ENCODE results near the gene MRPL1. TPM values are rescaled to one million over a fixed set of nuclear protein-coding genes. Genes with fewer than 3 reads are reported as not detected.

Gene MRPL1
- total and polyA plus RNA-seq, 9 of the 15 experiments (the other 6 are each of a cell fraction or from before 2014, with no cell fraction given): 38.4 to 75.7 (median 63.7) TPM

DNA sequence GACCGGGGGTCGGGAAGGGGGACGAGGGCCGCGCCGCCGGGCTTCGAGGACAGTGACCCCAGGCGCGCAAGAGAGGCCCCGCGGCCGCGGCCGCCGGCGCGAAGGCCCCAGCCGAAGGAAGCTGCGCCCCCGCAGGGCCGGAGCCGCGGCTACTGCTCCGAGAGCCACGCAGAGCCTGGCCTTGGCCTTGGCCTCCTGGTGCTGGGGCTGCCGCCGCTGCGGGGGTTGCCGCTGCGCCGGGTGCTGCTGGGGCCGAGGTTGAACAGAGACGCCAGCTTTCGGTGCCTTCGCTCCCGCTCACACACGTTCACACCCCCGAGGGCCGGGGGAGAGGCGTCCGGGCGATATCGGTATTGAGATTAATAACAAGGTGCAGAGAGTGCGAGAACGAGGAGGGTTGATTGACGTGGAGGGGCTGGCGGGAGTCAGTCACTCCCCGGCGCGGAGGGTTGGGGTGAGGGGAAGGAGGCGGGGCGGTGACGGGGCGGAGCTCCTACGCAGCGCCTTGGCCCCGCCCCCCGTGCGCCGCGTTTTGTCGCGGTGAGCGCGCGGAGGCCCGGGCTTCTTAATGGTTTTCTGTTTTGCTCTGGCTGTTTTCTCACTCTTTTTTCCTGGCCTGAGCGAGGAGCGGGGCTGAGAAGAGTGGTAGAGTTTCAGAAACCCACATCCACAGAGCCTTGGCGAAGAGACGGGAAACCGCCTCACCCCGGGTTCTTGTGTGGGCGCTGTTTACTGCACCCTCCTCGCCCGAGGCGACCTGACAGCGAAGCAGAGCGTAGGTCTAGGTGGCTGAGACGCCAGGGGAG is 42.6 kb upstream of the MRPL1 start (continued):
- TF ChIP-seq PHF8 (IDR thresholded peaks at IDR 0.05; ENCODE audit: borderline replicate concordance, low read length) (peak; percentile 80), RNF2 (IDR thresholded peaks at IDR 0.05) (peak; percentile 36; the same call in 1 of the 2 replicates), SIN3A (IDR thresholded peaks at IDR 0.05; ENCODE audit: borderline replicate concordance in 2 of 2, control insufficient read depth in 1 of 2, low read depth in 2 of 2, low read length in 2 of 2) (peak in 1 of 2 experiments; percentile 28; a peak in 1 of 4 replicates), ZNF282 (CRISPR knock-in tag; IDR thresholded peaks at IDR 0.05) (no peak), POLR2G (IDR thresholded peaks at IDR 0.05; ENCODE audit: low read depth, low read length) (peak; percentile 88), RBBP5 (IDR thresholded peaks at IDR 0.05; ENCODE audit: borderline replicate concordance, insufficient read depth, low read length, poor library complexity, severe bottlenecking) (peak; percentile 93), DACH1 (IDR thresholded peaks at IDR 0.05; ENCODE audit: partially characterized antibody) (peak; percentile 61), HNRNPUL1 (IDR thresholded peaks at IDR 0.05; ENCODE audit: low read length) (no peak), ZNF316 (IDR thresholded peaks at IDR 0.05) (no peak), NFE2 (IDR thresholded peaks at IDR 0.05; ENCODE audit: low read depth) (0 out of 2 replicates have a peak, but pooled peaks have one; percentile 21), RB1 (IDR thresholded peaks at IDR 0.05; ENCODE audit: low read depth) (peak; percentile 59; the same call in 1 of the 2 replicates), ARID2 (IDR thresholded peaks at IDR 0.05) (no peak), SIN3B (IDR thresholded peaks at IDR 0.05; ENCODE audit: low read depth) (peak; percentile 39; the same call in 1 of the 2 replicates), ZNF77 (CRISPR knock-in tag; IDR thresholded peaks at IDR 0.05) (no peak), ZNF41 (CRISPR knock-in tag; conservative IDR thresholded peaks at IDR 0.05) (0 out of 2 replicates have a peak, but pooled peaks have one; percentile 31), ATF7 (IDR thresholded peaks at IDR 0.05) (peak; percentile 62; the same call in 1 of the 2 replicates), KDM5B (IDR thresholded peaks at IDR 0.05; ENCODE audit: insufficient replicate concordance, low read depth, low read length) (peak; percentile 90), ZNF780A (CRISPR knock-in tag; IDR thresholded peaks at IDR 0.05) (no peak)
- TF ChIP-seq, protein P1, sequence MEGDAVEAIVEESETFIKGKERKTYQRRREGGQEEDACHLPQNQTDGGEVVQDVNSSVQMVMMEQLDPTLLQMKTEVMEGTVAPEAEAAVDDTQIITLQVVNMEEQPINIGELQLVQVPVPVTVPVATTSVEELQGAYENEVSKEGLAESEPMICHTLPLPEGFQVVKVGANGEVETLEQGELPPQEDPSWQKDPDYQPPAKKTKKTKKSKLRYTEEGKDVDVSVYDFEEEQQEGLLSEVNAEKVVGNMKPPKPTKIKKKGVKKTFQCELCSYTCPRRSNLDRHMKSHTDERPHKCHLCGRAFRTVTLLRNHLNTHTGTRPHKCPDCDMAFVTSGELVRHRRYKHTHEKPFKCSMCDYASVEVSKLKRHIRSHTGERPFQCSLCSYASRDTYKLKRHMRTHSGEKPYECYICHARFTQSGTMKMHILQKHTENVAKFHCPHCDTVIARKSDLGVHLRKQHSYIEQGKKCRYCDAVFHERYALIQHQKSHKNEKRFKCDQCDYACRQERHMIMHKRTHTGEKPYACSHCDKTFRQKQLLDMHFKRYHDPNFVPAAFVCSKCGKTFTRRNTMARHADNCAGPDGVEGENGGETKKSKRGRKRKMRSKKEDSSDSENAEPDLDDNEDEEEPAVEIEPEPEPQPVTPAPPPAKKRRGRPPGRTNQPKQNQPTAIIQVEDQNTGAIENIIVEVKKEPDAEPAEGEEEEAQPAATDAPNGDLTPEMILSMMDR (IDR thresholded peaks at IDR 0.05 in 2 of 3, conservative IDR thresholded peaks at IDR 0.05 in 1 of 3; ENCODE audit: insufficient read depth in 2 of 3, low read depth in 1 of 3, low read length in 3 of 3): peak; percentile 14 to 15 (median 14); a peak in 2 of 6 replicates
- TF ChIP-seq, protein P2, sequence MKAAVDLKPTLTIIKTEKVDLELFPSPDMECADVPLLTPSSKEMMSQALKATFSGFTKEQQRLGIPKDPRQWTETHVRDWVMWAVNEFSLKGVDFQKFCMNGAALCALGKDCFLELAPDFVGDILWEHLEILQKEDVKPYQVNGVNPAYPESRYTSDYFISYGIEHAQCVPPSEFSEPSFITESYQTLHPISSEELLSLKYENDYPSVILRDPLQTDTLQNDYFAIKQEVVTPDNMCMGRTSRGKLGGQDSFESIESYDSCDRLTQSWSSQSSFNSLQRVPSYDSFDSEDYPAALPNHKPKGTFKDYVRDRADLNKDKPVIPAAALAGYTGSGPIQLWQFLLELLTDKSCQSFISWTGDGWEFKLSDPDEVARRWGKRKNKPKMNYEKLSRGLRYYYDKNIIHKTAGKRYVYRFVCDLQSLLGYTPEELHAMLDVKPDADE (conservative IDR thresholded peaks at IDR 0.05; ENCODE audit: control insufficient read depth, low read depth, low read length): peak; percentile 53
- TF ChIP-seq, protein P3, sequence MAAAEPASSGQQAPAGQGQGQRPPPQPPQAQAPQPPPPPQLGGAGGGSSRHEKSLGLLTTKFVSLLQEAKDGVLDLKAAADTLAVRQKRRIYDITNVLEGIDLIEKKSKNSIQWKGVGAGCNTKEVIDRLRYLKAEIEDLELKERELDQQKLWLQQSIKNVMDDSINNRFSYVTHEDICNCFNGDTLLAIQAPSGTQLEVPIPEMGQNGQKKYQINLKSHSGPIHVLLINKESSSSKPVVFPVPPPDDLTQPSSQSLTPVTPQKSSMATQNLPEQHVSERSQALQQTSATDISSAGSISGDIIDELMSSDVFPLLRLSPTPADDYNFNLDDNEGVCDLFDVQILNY (CRISPR knock-in tag; IDR thresholded peaks at IDR 0.05): 0 out of 2 replicates have a peak, but pooled peaks have one; percentile 34

Measured in K562 (cell line).